A673 (cell line): Measurements from ENCODE around the gene EXOC4.

ENCODE experiments used
- CTCF ChIP-seq: fragments of 300-800, 200-600 bp; sonication (generic); conservative IDR thresholded peaks from 2 replicates; pipeline ENCODE4 v1.5.1; 2017; ENCODE audit warnings: low read depth, mild to moderate bottlenecking, antibody characterized with exemption, low read length, moderate library complexity, mixed read lengths
- EZH2 ChIP-seq: fragments of 200-600 bp; sonication (generic); IDR thresholded peaks from 2 replicates; pipeline ENCODE4 v1.6.1; 2017; ENCODE audit warnings: borderline replicate concordance, low read depth, mild to moderate bottlenecking, mixed read lengths, antibody characterized with exemption, low read length; ENCODE audit not compliant: poor library complexity, severe bottlenecking

- TF ChIP-seq CTCF (no peak), EZH2 (no peak)
These were observed 762.1 kb downstream of the EXOC4 start for GRCh38 chr7:134014935-134015334.
